AG04450 (cell line): ENCODE measurements around the gene KMT2E. TPM values are rescaled to one million over a fixed set of nuclear protein-coding genes. Genes with fewer than 3 reads are reported as not detected.

Experiments
- CTCF ChIA-PET: fragments of 300-600, 350-600 bp; formaldehyde crosslinking; extraction: SDS; loops from one replicate; lab custom pipeline; 2022; ENCODE audit warnings: antibody characterized with exemption, inconsistent platforms; lab: Charles Lee
- POLR2A ChIA-PET: fragments of 350-600 bp; formaldehyde crosslinking; extraction: SDS; loops from one replicate; lab custom pipeline; 2021; ENCODE audit warnings: antibody characterized with exemption, inconsistent platforms; lab: Yijun Ruan, JAX
- DNase-seq: peaks from one replicate; pipeline ENCODE4 v3.0.0-alpha.2; 2011; ENCODE audit warnings: low read depth, low spot score
- H3K27ac ChIP-seq: one replicate; pipeline ENCODE4 v1.5.1; 2012; ENCODE audit warnings: low read depth, low read length, control low read depth
- H3K27me3 ChIP-seq: one replicate; pipeline ENCODE4 v1.6.0; 2012; ENCODE audit warnings: low read length; ENCODE audit not compliant: control insufficient read depth, insufficient read depth
- H3K4me3 ChIP-seq: 2 replicates; pipeline ENCODE4 v1.5.1; 2011; ENCODE audit warnings: mild to moderate bottlenecking, low read depth, low read length, control low read depth
- H3K9me3 ChIP-seq: 2 replicates; pipeline ENCODE4 v1.5.1; 2012; ENCODE audit warnings: low read length; ENCODE audit not compliant: control insufficient read depth, insufficient read depth
- CTCF ChIP-seq: IDR thresholded peaks from 2 replicates; pipeline ENCODE4 v1.5.1; 2011; ENCODE audit warnings: low read depth, low read length, control low read depth, inconsistent platforms
- polyA plus RNA-seq: library from polyadenylated mRNA; depleted of rRNA; stranded (reverse); fragments of >200 nt; gene quantifications from 2 replicates; pipeline ENCODE4 v1.2.3, GENCODE V29; 2011

The KMT2E gene
- polyA plus RNA-seq, 1 experiment, result 13.8 TPM

DNA sequence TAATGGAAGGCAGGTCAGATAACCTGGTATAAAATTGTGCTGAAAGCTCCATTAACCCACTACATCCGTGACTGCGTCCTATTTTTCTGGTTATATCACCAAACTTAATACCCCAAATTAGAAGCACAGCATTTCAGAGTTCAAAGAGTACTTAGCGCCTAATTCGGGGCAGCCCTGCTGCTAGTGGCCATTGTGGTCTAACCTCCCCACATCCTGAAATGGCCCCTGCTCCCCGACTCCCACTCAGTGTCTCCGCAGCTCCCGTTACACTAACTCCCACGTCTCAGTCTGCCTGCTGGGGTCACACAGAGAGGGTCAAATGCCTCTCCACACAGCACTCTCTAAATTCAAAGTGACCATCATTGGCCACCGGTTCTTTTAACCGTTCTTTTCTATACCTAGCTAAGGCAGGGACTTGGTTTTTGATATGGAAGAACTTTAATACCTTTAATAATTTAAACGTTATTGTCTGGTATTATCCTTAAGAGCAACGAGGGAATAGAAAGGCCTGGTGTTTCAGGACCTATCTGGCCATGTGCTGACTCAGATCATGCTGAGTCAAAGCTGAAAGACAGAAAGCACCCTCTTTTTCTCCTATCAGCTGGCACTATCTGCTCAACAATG lies 117.1 kb downstream of the KMT2E start:
- DNase-seq, result no peak
- H3K27me3 ChIP-seq, result no peaks in the 10 kb centered on the region
- no peak overlapping the region for H3K4me3 ChIP-seq
- TF ChIP-seq CTCF, result no peak
- ChIA-PET CTCF (interaction anchor here (0.7 kb wide), 1 partner anchor 82 kb away, joined by 7 read pairs; no protein-coding TSS in a partner anchor), POLR2A (no interaction called here)
- no peak overlapping the region for H3K27ac ChIP-seq
- no peaks in the 10 kb centered on the region for H3K9me3 ChIP-seq

DNA sequence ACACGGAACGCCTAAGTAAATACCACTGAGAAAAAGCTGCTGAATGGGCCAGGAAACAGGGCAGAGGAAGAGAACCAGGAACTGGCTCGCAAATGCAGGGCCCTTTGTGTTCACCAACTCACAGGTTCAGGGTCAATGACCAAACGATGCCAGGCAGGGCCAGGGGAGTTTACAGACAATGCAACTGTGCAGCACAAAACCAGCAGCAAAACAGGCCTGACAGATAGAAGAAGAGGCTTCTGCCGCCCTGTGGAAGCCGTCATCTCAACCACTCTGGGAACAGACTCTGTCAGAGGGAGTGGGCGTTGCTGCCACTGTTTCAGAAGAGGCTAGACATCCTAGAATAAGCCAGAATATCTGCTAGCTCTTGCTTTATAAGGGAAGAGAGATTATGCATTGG lies 117.9 kb downstream of the KMT2E start:
- DNase-seq, result no peak
- POLR2A ChIA-PET, result no interaction called here
- no peak for TF ChIP-seq CTCF
- no peaks in the 10 kb centered on the region for H3K27me3 ChIP-seq
- H3K9me3 ChIP-seq, result no peaks in the 10 kb centered on the region
- CTCF ChIA-PET, result no interaction called here
- no peak overlapping the region for H3K27ac ChIP-seq
- no peak overlapping the region for H3K4me3 ChIP-seq

- Histone ChIP-seq H3K9me3 (no peaks in the 10 kb centered on the region), H3K4me3 (no peak overlapping the region), H3K27me3 (no peaks in the 10 kb centered on the region), H3K27ac (no peak overlapping the region)
- DNase-seq, result no peak
- CTCF ChIA-PET, result no interaction called here
- POLR2A ChIA-PET, result no interaction called here
- TF ChIP-seq CTCF, result no peak
Observed at GRCh38 chr7:105132335-105132734, 118.3 kb downstream of the KMT2E start.

DNA sequence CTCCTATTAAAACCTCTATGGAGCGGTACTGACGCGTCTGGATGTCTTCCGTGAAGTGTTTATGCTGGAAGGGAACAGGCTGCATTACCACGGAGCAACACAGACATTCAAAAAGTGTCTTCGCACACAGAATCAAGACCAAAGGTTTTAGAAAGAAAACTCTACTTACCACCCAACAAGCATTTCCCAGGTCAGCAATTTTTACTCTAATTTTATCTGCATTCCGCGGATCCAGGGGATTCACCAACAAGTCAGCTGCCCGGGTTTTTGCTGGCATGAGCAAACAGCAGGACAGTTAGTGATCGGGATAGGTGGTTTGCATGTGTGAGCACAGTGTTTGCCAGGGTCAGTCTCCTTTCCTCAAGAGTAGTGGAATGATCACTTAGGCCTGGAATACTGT lies 118.8 kb downstream of the KMT2E start:
- no peaks in the 10 kb centered on the region for H3K27me3 ChIP-seq
- CTCF ChIA-PET, result no interaction called here
- DNase-seq, result no peak

More for the DNA sequence above, 118.8 kb downstream of the KMT2E start:
- Histone ChIP-seq H3K4me3 (no peak overlapping the region), H3K9me3 (no peaks in the 10 kb centered on the region), H3K27ac (no peak overlapping the region)
- POLR2A ChIA-PET, result no interaction called here
- TF ChIP-seq CTCF, result no peak
